GM12878 (cell line): ENCODE measurements around the gene NFKBIA. TPM values are rescaled to one million over a fixed set of nuclear protein-coding genes. Genes with fewer than 3 reads are reported as not detected.

Source experiments
- ATAC-seq: fragments of 200-7000 bp; cut with Tn5 transposase; 3 replicates; pipeline ENCODE4 v1.9.1; 2020; ENCODE audit warnings: mild to moderate bottlenecking, moderate library complexity
- BruUV-seq: library from RNA; stranded (reverse); fragments of 400-500 nt; replicated peaks from 2 replicates; lab custom pipeline; 2021; lab: Mats Ljungman, UMichigan
- CTCF ChIA-PET: fragments of 300-600 bp; sonication (Branson Sonifier 250); formaldehyde crosslinking; extraction: SDS; loops from one replicate; lab custom pipeline; 2021; ENCODE audit warnings: inconsistent platforms; lab: Yijun Ruan, JAX
- POLR2A ChIA-PET: fragments of 350-600 bp; formaldehyde crosslinking; extraction: SDS; loops from one replicate; lab custom pipeline; 2021; ENCODE audit warnings: inconsistent platforms; lab: Charles Lee
- RAD21 ChIA-PET: fragments of 300-600 bp; sonication (Branson Sonifier 250); formaldehyde crosslinking; loops from one replicate; lab custom pipeline; 2023; ENCODE audit warnings: antibody characterized with exemption; ENCODE audit not compliant: unreplicated experiment; lab: Charles Lee
- SMC1A ChIA-PET: fragments of 300-600 bp; sonication (Branson Sonifier 250); formaldehyde crosslinking; loops from one replicate; lab custom pipeline; 2023; ENCODE audit not compliant: unreplicated experiment, uncharacterized antibody; lab: Charles Lee
- DNase-seq: peaks from one replicate; pipeline ENCODE4 v3.0.0-alpha.2; 2011; ENCODE audit warnings: low read depth, low spot score
- FAIRE-seq: peaks from 3 replicates; lab custom pipeline; 2011; peaks lifted over from hg19 to GRCh38; lab: Jason Lieb, UNC
- H2AFZ ChIP-seq: 2 replicates; pipeline ENCODE4 v1.6.0; 2011; ENCODE audit warnings: low read depth, low read length, control low read depth; ENCODE audit not compliant: control insufficient read depth
- H3K27ac ChIP-seq: 2 replicates; pipeline ENCODE4 v1.5.1; 2011; ENCODE audit warnings: control low read depth; ENCODE audit not compliant: control insufficient read depth, insufficient read depth
- H3K27me3 ChIP-seq, 2 experiments: replicated peaks in 1 of 2; 2 replicates each; pipeline versions ENCODE4 v1.6.0 to v1.6.1; 2011; ENCODE audit warnings: low read length in 1 of 2; ENCODE audit not compliant: control insufficient read depth in 2 of 2, insufficient read depth in 2 of 2
- H3K36me3 ChIP-seq, 2 experiments: 2 replicates each; pipeline ENCODE4 v1.5.1; 2011; ENCODE audit warnings: low read length in 1 of 2; ENCODE audit not compliant: control insufficient read depth in 2 of 2, insufficient read depth in 2 of 2
- H3K4me1 ChIP-seq: 2 replicates; pipeline ENCODE4 v1.6.1; 2011; ENCODE audit warnings: mild to moderate bottlenecking, low read length, moderate library complexity, mixed read lengths; ENCODE audit not compliant: control insufficient read depth, insufficient read depth
- H3K4me2 ChIP-seq: 2 replicates; pipeline ENCODE4 v1.6.0; 2011; ENCODE audit warnings: control low read depth; ENCODE audit not compliant: control insufficient read depth, insufficient read depth
- H3K4me3 ChIP-seq: fragments of 200-600 bp; sonication (generic); 2 replicates; pipeline ENCODE4 v1.5.1; 2016
- H3K79me2 ChIP-seq: 2 replicates; pipeline ENCODE4 v1.6.0; 2011; ENCODE audit warnings: low read length; ENCODE audit not compliant: control insufficient read depth, insufficient read depth
- H3K9ac ChIP-seq: 2 replicates; pipeline ENCODE4 v1.8.0; 2011; ENCODE audit warnings: low read length, control low read depth, mixed read lengths; ENCODE audit not compliant: control insufficient read depth, insufficient read depth
- H3K9me3 ChIP-seq: replicated peaks from 3 replicates; pipeline ENCODE4 v1.5.1; 2011; ENCODE audit warnings: mild to moderate bottlenecking, low read length; ENCODE audit not compliant: control insufficient read depth, insufficient read depth
- H4K20me1 ChIP-seq: 2 replicates; pipeline ENCODE4 v1.6.0; 2011; ENCODE audit not compliant: control insufficient read depth, insufficient read depth
- ATF7 ChIP-seq: fragments of 450-650 bp; IDR thresholded peaks from 2 replicates; pipeline ENCODE4 v1.6.1; 2016; ENCODE audit warnings: low read depth, mild to moderate bottlenecking
- EED ChIP-seq: sonication (generic); IDR thresholded peaks from 2 replicates; pipeline ENCODE4 v1.6.1; 2016; ENCODE audit warnings: antibody characterized with exemption, low read depth
- JUND ChIP-seq: IDR thresholded peaks from 2 replicates; pipeline ENCODE4 v1.6.1; 2012; ENCODE audit warnings: low read depth, mild to moderate bottlenecking, low read length, improper control_type of control experiment, moderate library complexity
- NR2C1 ChIP-seq: fragments of 450-650 bp; IDR thresholded peaks from 2 replicates; pipeline ENCODE4 v1.6.1; 2017; ENCODE audit warnings: antibody characterized with exemption, mild to moderate bottlenecking, moderate library complexity
- NR2C2 ChIP-seq: IDR thresholded peaks from 2 replicates; pipeline ENCODE4 v1.6.1; 2011; ENCODE audit warnings: borderline replicate concordance, low read depth; ENCODE audit not compliant: control insufficient read depth, insufficient read length
- SMC3 ChIP-seq: IDR thresholded peaks from 2 replicates; pipeline ENCODE4 v1.6.1; 2011; ENCODE audit warnings: low read length, improper control_type of control experiment, borderline replicate concordance
- ZNF274 ChIP-seq: IDR thresholded peaks from one replicate; pipeline ENCODE4 v1.8.0; 2011; ENCODE audit not compliant: insufficient read length, insufficient read depth
- ZZZ3 ChIP-seq: IDR thresholded peaks from 2 replicates; pipeline ENCODE4 v1.6.1; 2011; ENCODE audit warnings: low read depth; ENCODE audit not compliant: control insufficient read depth, insufficient read length
- WGBS: methylation state at CpG from one replicate; pipeline ENCODE4 v1.1.6; 2016; ENCODE audit warnings: low lambda C conversion rate; ENCODE audit not compliant: insufficient replicate concordance, insufficient coverage; ENCODE audit errors: missing lambda C conversion rate; 5-methylcytosine and 5-hydroxymethylcytosine counted together
- in situ Hi-C: fragments of 300-500 bp; cut with MboI; formaldehyde crosslinking; loops from 9 replicates; pipeline ENCODE4 v1.14.3; 2018; ENCODE audit warnings: mixed read lengths
- intact Hi-C: fragments of 100-400 bp; cut with micrococcal nuclease; formaldehyde crosslinking; loops from one replicate; pipeline ENCODE4 v1.14.2; 2022; ENCODE audit not compliant: unreplicated experiment
- polyA plus RNA-seq, 11 experiments: library from polyadenylated mRNA; depleted of rRNA in 4 of 11; unstranded in 6 of 11; stranded (reverse) in 5 of 11; fragments of >200 nt; fragmentation: Nextera tagmentation in 4 of 11; fragmentation: Illumina TruSeq in 1 of 11; extraction: Ambion mirVana in 4 of 11; extraction: Trizol in 1 of 11; gene quantifications; 1 replicate in 1 of 11; 2 replicates in 10 of 11; pipeline versions ENCODE4 v1.2.1 to v1.2.3, GENCODE V29; 2011 to 2016; ENCODE audit warnings: inconsistent platforms in 2 of 11, missing spikeins in 2 of 11, low read depth in 1 of 11
- total RNA-seq, 4 experiments: library from RNA; depleted of rRNA in 3 of 4; stranded (reverse); fragments of >200 nt in 3 of 4; fragmentation: Illumina TruSeq in 1 of 4; extraction: Trizol in 1 of 4; gene quantifications; 2 replicates each; pipeline versions ENCODE4 v1.2.1 to v1.2.3, GENCODE V29; 2013 to 2021
- TF ChIP-seq, protein P1 (sequence below): fragments of 450-650 bp; IDR thresholded peaks from 2 replicates; pipeline ENCODE4 v1.6.1; 2018; ENCODE audit warnings: borderline replicate concordance, mild to moderate bottlenecking; ENCODE audit not compliant: partially characterized antibody
- TF ChIP-seq, protein P2 (sequence below): IDR thresholded peaks from 2 replicates; pipeline ENCODE4 v1.6.1; 2012; ENCODE audit warnings: low read depth, low read length, improper control_type of control experiment

Gene NFKBIA
- total and polyA plus RNA-seq, 10 of the 15 experiments (the other 5 are each of a cell fraction or from before 2014, with no cell fraction given), result 123 to 419 (median 267) TPM

DNA sequence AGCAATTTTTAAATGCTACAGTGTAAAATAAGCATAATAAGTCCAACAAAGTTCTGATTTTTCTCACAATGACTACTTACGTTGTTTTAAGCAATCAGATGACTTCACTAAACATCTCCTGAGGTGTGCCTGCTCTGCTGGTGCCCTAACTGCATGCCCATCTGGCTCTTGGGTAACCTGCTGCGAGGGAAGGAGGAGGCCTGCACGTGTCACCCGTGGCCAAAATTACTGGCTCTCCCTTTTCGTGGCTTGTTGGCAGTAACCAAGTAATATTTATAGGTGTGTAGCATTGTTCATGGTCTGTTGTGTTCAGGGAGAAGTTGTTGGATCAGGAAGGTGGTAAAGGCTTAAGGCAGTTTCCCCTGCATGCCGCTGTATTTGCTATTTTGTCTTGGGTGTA lies 6.3 kb upstream of the NFKBIA start:
- peaks cover 25% of the 10 kb centered on the region for H3K4me1 ChIP-seq
- CTCF ChIA-PET, result interaction anchor here (0.6 to 24.2 kb wide), 8 partner anchors 12 to 348 kb away, joined by 3 to 438 read pairs (median 12); no protein-coding TSS in a partner anchor
- TF ChIP-seq SMC3 (0 out of 2 replicates have a peak, but pooled peaks have one; percentile 3), JUND (no peak)
- TF ChIP-seq, all 136 proteins: peak for 1
- Histone ChIP-seq H3K27ac (no peak overlapping the region), H2AFZ (no peak overlapping the region), H3K4me3 (no peak overlapping the region), H3K4me2 (no peak overlapping the region), H4K20me1 (no peaks in the 10 kb centered on the region), H3K9ac (no peak overlapping the region), H3K36me3 (no peaks in the 10 kb centered on the region), H3K27me3 (no peaks in the 10 kb centered on the region), H3K9me3 (no peaks in the 10 kb centered on the region), H3K79me2 (no peaks in the 10 kb centered on the region)
- no peak for FAIRE-seq
- ATAC-seq, result no peak
- RAD21 ChIA-PET, result interaction anchor here (1.0 to 17.6 kb wide), 4 partner anchors 11 to 268 kb away, joined by 3 to 257 read pairs (median 29); no protein-coding TSS in a partner anchor
- POLR2A ChIA-PET, result interaction anchor here (0.5 to 1.1 kb wide), 3 partner anchors 181 to 338 kb away, joined by 3 read pairs; no protein-coding TSS in a partner anchor
- in situ Hi-C loops (loop anchor here (5.0 to 25.0 kb wide), 3 partner anchors 366 to 1074 kb away; partner anchors contain the start of gene FAM177A1), intact Hi-C loops (loop anchor here (10.0 kb wide), 1 partner anchor 536 kb away; the partner anchor contains the start of gene BAZ1A)
- no TSS peak for BruUV-seq
- 69% methylated on average over 6 of the region's 6 CpGs for WGBS
- SMC1A ChIA-PET, result interaction anchor here (1.2 to 17.6 kb wide), 6 partner anchors 9 to 429 kb away, joined by 3 to 362 read pairs (median 4); partner anchors contain the start of gene PSMA6
- no peak for DNase-seq

DNA sequence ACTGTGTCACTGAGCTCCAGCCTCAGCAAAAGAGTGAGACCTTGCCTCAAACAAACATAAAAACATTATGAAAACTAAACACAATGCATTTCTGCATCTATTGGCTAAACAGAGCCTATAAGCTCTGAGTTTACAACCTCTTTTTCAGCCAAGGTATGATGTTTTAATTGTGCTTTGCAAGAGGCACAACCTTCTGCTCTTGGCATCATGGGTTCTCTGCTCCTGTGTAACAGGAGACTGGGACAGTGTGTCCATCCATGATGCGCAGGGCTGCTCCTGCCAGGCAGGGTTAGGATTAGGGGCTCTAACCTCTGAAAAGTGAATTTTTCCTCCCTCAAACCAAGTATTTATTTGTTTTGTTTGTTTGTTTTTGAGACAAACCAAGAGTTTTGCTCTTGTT lies 5.0 kb upstream of the NFKBIA start:
- no peak for DNase-seq
- Histone ChIP-seq H3K9me3 (no peaks in the 10 kb centered on the region), H3K36me3 (no peaks in the 10 kb centered on the region), H4K20me1 (no peaks in the 10 kb centered on the region), H3K79me2 (peaks cover 4% of the 10 kb centered on the region), H3K4me3 (no peak overlapping the region), H3K27me3 (no peaks in the 10 kb centered on the region), H3K4me1 (peaks cover 21% of the 10 kb centered on the region), H3K27ac (no peak overlapping the region), H3K4me2 (no peak overlapping the region), H3K9ac (no peak overlapping the region), H2AFZ (no peak overlapping the region)
- ATAC-seq, result no peak
- no TSS peak for BruUV-seq
- in situ Hi-C loops (loop anchor here (5.0 to 25.0 kb wide), 4 partner anchors 125 to 1072 kb away; no protein-coding TSS in a partner anchor), intact Hi-C loops (no loop called here)
- ChIA-PET CTCF (interaction anchor here (0.6 to 24.2 kb wide), 11 partner anchors 8 to 278 kb away, joined by 3 to 438 read pairs (median 6); no protein-coding TSS in a partner anchor), SMC1A (interaction anchor here (1.0 to 17.6 kb wide), 9 partner anchors 12 to 427 kb away, joined by 3 to 362 read pairs (median 4); partner anchors contain the start of gene SRP54), POLR2A (interaction anchor here (0.5 to 1.2 kb wide), 4 partner anchors 117 to 539 kb away, joined by 3 to 5 read pairs (median 4); partner anchors contain the start of gene PSMA6), RAD21 (interaction anchor here (0.7 to 17.6 kb wide), 8 partner anchors 12 to 289 kb away, joined by 3 to 257 read pairs (median 8); no protein-coding TSS in a partner anchor)
- 100% methylated on average over 1 of the region's 1 CpG for WGBS
- no peak for FAIRE-seq
- TF ChIP-seq, protein P1, sequence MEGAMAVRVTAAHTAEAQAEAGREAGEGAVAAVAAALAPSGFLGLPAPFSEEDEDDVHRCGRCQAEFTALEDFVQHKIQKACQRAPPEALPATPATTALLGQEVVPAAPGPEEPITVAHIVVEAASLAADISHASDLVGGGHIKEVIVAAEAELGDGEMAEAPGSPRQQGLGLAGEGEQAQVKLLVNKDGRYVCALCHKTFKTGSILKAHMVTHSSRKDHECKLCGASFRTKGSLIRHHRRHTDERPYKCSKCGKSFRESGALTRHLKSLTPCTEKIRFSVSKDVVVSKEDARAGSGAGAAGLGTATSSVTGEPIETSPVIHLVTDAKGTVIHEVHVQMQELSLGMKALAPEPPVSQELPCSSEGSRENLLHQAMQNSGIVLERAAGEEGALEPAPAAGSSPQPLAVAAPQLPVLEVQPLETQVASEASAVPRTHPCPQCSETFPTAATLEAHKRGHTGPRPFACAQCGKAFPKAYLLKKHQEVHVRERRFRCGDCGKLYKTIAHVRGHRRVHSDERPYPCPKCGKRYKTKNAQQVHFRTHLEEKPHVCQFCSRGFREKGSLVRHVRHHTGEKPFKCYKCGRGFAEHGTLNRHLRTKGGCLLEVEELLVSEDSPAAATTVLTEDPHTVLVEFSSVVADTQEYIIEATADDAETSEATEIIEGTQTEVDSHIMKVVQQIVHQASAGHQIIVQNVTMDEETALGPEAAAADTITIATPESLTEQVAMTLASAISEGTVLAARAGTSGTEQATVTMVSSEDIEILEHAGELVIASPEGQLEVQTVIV, result no peak
- TF ChIP-seq NR2C2 (no peak), ATF7 (no peak), NR2C1 (no peak), ZNF274 (no peak), ZZZ3 (no peak), EED (no peak)
- TF ChIP-seq, protein P2, sequence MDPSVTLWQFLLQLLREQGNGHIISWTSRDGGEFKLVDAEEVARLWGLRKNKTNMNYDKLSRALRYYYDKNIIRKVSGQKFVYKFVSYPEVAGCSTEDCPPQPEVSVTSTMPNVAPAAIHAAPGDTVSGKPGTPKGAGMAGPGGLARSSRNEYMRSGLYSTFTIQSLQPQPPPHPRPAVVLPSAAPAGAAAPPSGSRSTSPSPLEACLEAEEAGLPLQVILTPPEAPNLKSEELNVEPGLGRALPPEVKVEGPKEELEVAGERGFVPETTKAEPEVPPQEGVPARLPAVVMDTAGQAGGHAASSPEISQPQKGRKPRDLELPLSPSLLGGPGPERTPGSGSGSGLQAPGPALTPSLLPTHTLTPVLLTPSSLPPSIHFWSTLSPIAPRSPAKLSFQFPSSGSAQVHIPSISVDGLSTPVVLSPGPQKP, result no peak
